Left renal pelvis (tissue), 4 donors: Measurements from ENCODE around the gene KDM2A. TPM values are rescaled to one million over a fixed set of nuclear protein-coding genes. Genes with fewer than 3 reads are reported as not detected.
"Not testable (repeated sequence)": the region's sequence is repeated elsewhere in the genome, so short reads cannot be mapped to it uniquely, and the experiment has no call there.

Source experiments
- DNase-seq, 4 donors: peaks; one replicate each; pipeline ENCODE4 v3.0.0-alpha.2; 2013; ENCODE audit warnings: low read depth in 4 of 4, low spot score in 3 of 4
- polyA plus RNA-seq, 4 donors: library from polyadenylated mRNA; unstranded; fragments of 120-200 nt; gene quantifications; one replicate each; pipeline ENCODE4 v1.2.1, GENCODE V29; 2013; ENCODE audit not compliant: insufficient read length in 4 of 4

The KDM2A gene
- polyA plus RNA-seq, 4 donors, result 62.1 to 84.3 (median 74.2) TPM

DNA sequence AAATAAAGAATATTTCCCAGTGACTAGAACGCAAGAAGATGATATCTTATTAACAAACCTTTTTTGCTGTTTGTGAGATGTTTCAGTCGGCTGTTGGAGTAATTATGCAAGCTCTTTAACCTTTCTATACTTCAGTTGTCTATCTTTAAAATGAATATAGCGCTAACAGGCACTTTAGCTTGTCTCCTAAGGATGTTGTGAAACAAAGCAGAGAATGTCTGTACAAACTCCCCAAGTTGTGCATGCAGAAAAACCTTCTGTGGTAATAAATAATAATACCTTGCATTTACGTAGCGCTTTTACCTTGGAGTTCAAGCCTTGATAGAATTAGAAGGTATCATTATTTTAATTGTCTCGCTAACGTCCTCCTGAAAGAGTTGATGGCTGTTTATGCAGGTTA lies 1.9 kb upstream of the KDM2A start:
- no peak for DNase-seq

- DNase-seq, result no peak
These were observed 1.3 kb upstream of the KDM2A start for GRCh38 chr11:67117672-67118180.

- no peak for DNase-seq
These were observed 789 bp upstream of the KDM2A start for GRCh38 chr11:67118181-67118766.

- DNase-seq, result no peak
These were observed 725 bp downstream of the KDM2A start for GRCh38 chr11:67119585-67120391.

- no peak for DNase-seq
These were observed 1.4 kb downstream of the KDM2A start for GRCh38 chr11:67120456-67120855.

DNA sequence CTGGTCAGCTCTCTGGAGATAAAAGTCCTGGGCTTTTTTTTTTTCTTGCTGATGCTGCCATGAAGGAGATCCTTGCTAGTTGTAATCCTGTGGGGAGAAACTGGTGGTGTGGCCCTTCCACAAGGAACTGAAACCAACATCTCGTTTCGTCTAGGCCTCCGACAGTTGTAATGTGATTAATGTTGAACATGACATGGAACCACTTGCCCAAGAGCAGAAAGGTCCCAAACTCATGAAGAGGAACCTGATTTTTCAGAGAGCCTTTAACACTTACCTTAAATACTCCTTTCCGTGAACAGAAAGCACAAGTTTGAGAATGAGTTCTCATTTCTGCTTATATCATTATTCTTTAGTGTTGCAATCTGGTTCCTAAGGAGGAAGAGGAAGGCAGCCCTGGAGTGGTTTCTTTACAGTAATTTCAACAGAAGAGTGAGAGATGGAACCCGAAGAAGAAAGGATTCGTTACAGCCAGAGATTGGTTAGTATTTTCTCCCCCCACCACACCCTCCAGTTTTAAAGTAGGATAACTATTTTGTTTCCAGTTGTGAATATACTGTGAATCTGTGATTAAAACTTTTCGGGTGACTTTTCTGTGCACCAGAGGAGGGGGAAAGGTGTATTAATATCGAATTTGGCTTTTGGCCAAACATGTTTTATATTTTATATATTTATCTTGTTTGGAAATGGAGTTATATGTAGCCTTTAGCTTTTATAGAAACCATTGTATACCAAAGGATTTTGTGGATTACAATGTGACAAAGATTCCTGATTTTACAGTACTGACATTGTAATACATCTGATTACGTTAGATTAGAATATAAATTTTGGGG lies 2.0 kb downstream of the KDM2A start:
- DNase-seq, result no peak

GRCh38 chr11:67123801-67124200 lies 4.7 kb downstream of the KDM2A start:
- DNase-seq, result not testable (repeated sequence)

GRCh38 chr11:67126243-67126642 lies 7.2 kb downstream of the KDM2A start:
- not testable (repeated sequence) for DNase-seq

DNA sequence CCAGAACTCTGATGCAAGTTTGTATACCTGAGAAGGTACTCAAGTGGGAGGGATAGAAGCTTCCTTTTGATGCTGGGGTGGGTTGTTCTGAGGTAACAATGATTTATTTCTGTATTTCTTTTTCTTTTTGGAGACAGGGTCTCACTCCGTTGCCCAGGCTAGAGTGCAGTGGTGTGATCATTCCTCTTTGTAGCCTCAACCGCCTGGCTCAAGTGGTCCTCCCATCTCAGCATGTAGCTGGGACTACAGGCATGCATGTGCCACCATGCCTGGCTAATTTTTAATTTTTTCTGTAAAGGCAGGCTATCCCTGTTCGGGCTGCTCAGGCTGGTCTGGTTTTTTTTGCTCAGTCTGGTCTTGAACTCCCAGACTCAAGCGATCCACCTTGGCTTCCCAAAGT lies 7.9 kb downstream of the KDM2A start:
- no peak for DNase-seq

DNA sequence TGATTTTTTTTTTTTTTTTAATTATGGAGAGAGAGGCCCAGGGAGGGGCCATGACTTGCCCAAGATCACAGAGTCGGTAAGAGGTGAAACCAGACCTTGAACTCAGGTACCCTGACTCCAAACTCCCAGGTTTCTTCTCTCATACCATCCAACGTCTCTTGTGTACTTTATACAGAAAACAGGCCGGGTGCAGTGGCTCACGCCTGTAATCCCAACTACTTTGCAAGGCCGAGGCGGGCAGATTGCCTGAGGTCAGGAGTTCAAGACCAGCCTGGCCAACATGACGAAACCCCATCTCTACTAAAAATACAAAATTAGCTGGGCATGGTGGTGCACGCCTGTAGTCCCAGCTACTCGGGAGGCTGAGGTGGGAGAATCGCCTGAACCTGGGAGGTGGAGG lies 11.8 kb downstream of the KDM2A start:
- DNase-seq, result not testable (repeated sequence)

DNA sequence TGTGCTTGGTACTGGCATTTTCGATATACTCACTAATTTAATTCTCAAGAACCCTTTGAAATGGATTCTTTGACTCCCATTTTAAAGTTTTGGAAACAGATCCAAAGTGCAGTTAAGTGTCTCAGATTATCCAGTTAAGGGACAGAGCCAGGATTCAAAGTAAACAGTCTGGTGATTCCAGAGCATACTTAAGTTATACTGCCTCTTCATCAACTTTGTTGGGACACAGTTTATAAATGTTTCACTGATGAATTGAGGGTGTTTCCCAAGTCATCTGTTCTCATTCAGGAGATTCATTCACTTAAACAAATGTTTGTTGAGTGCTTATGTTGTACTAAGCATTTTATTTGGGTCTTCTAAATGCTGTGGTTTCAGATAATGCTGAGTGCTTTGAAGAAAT lies 17.1 kb downstream of the KDM2A start:
- DNase-seq, result no peak

DNA sequence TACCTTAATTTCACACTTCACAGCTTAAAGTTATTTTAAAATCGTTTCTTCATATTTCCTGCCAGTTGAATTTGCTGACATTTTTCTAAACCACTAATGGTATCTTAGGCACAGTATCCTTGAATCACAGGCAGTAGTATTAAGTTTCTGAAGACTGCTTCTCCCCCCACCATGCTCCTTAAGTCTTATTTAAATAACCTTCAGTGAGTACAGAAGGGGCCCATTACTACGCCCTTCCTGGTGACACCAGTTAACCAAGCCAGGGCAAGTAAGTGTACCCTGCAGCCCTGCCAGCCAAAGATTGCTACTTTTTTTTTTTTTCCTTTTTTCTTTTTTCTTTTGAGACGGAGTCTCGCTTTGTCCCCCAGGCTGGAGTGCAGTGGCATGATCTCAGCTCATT lies 19.9 kb downstream of the KDM2A start:
- no peak for DNase-seq

- no peak for DNase-seq
These were observed 27.6 kb downstream of the KDM2A start for GRCh38 chr11:67146516-67147226.

DNA sequence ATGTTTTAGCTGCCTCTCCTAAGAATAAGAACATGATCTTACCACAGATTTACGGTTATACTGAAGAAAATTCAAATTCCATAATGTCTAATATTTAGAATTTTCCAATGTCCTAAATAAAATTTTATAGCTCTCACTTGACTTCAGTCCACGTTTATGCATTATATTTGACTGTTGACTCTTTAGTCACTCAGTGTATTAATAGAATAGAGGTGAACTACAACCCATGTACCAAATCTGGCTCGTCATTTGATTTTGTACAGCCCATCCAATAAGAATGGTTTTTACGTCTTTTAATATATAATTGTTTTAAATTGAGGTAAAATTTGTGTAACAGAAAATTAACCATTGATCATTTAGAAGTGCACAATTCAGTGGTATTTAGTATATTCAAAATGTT lies 34.9 kb downstream of the KDM2A start:
- DNase-seq, result no peak

DNA sequence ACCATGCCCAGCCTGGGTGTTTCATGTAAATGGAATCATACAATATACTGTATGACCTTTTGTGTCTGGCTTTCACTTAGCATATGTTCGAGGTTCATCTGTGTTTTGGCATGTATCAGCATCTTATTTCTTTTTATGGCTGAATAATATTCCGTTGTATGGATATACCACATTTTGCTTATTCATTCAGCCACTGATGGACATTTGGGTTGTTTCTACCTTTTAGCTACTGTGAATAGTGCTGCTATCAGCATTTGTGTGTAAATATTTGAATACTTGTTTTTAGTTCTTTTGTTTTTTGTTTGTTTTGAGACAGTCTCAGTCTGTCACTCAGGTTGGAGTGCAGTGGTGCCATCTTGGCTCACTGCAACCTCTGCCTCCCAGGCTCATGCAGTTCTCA lies 35.7 kb downstream of the KDM2A start:
- DNase-seq, result no peak

DNA sequence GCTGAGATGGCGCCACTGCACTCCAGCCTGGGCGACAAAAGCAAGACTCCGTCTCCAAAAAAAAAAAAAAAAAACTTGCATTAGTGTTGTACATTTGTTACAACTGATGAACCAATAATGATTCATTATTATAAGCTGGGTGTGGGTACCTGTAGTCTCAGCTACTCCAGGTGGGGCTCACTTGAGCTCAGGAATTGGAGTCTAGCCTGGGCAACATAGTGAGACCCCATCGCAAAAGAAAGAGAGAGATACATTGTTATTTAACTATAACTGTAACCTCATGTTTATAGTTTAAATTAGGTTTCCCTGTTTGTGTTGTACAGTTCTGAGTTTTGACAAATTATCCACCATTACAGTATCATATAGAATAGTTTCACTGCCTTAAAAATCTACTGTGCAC lies 38.6 kb downstream of the KDM2A start:
- DNase-seq, result no peak

DNA sequence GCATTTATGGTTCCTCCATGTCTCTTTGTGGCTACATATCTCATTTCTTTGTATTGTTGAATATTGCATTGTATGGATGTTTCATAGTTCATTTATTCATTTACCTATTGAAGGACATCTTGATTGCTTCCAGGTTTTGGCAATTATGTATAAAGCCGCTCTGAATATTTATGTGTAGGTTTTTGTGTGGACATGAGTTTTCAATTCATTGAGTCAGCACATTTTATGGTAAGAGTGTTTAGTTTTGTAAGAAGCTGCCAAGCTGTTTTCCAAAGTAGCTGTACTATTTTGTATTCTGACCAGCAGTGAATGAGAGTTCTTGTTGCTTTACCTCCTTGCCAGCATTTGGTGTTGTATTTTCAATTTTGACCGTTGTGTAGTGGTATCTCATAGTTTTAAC lies 39.2 kb downstream of the KDM2A start:
- DNase-seq, result no peak

GRCh38 chr11:67160045-67160444 lies 41.0 kb downstream of the KDM2A start:
- no peak for DNase-seq

DNA sequence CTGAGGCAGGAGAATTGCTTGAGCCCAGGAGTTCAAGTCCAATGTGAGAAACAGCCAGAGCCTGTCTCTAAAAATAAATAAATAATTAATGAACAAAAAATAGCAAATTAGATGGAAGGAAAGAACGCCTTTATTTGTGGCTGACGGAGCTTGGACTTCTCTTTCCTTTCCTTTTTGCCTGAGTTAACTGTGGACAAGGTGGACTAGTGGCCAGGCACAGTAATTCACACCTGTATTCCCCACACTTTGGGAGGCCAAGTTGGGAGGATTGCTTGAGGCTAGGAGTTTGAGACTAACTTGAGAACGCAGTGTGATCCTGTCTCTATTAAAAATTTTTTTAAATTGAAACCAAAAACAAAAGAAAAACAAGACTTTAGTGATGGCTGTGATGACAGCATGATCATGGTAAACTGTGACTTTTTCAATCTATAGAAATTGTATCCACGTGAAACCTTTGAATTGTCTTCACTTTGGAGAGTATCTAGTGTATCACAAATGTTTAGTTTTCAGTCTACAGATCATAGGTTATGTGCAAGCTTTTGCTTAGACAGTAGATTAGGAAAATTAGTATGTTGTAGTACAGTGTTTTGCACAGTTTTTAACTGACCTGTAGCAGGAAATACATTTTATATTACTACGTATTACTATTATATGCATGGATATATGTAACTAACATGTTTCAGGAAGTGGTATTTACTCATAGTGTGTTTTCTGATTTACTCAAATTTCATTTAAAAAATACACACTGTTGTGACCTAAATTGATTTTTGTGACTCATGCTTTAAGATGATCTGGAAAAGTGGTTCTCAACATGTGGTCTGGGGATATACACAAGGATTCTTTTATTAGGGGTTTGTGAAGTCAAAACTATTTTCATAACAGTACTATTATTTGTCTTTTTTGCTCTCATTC lies 42.1 kb downstream of the KDM2A start:
- DNase-seq, result no peak

GRCh38 chr11:67163006-67163405 lies 43.9 kb downstream of the KDM2A start:
- DNase-seq, result no peak
